Fibroblast of skin of right biceps (primary cell): Measurements from ENCODE around the gene OR4D11.
"Not testable (repeated sequence)": the region's sequence is repeated elsewhere in the genome, so short reads cannot be mapped to it uniquely, and the experiment has no call there.

Experiments
- DNase-seq: peaks from one replicate; pipeline ENCODE4 v3.0.0-alpha.2; 2013

The OR4D11 gene

DNA sequence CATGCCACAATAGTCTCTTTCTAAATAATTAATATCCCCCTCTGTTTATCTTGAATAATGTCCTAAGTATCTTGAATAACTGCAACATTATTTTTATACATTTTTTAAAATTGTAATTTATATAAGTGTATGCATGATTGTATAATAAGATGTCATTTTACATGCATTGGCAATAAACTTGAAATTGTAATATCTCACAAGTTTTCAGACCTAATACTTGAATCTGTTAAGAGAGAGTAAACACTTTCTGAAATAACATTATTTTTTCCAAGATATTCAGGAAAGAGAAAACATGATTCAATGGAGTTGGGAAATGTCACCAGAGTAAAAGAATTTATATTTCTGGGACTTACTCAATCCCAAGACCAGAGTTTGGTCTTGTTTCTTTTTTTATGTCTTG, at the start of gene OR4D11:
TSS of gene OR4D11 (plus strand) at position 301 of the 400 bp plus-strand sequence. CDS start at position 301, 0 bp downstream.
- DNase-seq: no peak

- DNase-seq: no peak
These were observed 46.7 kb upstream of the OR4D11 start, which contains the start of gene OR4D6 for GRCh38 chr11:59456661-59457060. OR4D6 (plus strand) TSS chr11:59456961; CDS start chr11:59456961, 0 bp downstream.

- DNase-seq: no peak
These were observed 43.5 kb upstream of the OR4D11 start for GRCh38 chr11:59459916-59460315.

DNA sequence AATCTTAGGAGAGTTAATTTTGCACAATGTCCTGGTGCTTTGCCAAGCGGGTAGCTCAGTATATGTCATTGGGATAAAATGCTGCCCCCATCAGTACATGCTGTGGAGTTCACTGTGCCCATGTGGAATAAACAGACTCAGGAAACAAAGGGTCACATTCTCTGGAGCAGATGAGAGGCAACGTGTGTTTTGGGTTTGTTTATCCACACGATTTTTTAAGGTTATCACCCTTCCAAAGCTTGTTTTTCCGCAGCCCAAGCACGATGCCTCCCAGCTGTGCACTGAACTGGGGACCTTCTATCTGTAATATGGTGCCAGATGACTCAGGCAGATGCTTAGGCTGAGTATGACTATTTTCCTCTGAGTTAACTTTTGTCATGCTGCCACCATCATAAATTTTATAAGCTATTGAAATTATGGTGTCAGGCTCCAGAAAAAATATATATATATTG, 40.2 kb upstream of the OR4D11 start:
- DNase-seq: no peak

DNA sequence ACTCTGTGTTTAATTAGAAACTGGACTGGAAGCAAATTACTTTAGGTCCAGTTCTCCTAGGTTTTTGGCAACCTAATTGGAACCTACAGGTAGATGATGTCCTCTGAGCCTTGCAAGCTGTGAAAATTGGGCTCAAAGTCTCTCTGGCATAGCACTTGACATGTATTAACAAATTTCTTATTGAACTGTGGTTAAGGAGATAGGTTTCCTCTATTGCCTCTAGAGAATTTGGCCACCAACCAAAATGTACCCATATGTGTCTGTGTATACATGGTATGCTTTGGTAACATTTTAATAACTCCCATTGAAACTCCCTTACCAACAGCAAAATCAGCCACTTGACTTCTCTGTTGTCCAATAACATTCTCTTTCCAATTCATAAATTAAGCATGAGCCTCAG, 30.4 kb upstream of the OR4D11 start, which contains the start of gene OR4D10:
TSS of gene OR4D10 (plus strand) at position 301 of the 400 bp plus-strand sequence. CDS start 4,115 bp downstream, outside the sequence.
- DNase-seq: no peak

DNA sequence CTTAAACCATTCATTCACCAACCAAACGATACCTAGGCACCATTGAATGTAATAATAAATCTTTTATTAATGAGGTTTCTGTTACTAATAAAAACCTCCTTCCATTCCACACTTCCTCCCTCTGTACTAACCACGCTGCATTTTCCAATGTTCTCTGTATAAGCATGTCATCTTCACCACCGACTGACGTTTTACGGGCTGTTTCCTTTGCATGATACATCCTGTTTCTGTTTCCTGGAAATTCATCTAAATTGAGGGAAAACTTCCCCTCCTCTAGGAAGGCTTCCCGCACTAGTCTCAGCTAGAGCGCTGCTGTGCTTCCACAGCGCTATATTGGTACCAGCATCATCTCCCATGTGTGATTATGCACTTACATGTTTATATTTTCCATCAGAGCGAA, 28.2 kb upstream of the OR4D11 start:
- DNase-seq: no peak

DNA sequence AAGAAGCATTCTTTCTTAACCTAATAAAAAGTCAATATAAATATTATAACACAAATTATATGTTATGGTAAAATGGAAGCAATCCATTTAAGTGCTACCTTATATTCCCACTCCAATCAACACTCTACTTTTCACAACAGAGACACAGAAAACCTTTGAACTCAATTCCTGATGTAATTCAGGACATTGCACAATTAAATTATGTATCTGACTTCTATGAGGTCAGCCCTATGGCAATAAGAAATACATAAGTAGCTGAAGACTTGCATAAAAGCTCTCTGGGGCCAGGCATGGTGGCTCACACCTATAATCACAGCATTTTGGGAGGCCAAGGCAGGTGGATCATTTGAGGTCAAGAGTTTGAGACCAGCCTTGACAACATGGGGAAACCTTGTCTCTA, 23.5 kb upstream of the OR4D11 start:
- DNase-seq: no peak

- no peak for DNase-seq
These were observed 23.0 kb upstream of the OR4D11 start for GRCh38 chr11:59480359-59480758.

- DNase-seq: no peak
These were observed 1.4 kb upstream of the OR4D11 start for GRCh38 chr11:59501931-59502330.

GRCh38 chr11:59510941-59511589, 7.7 kb downstream of the OR4D11 start, which contains the start of gene OR4D9:
OR4D9 (plus strand) TSS chr11:59511539; CDS start chr11:59514913, 3,374 bp downstream.
- DNase-seq: no peak

DNA sequence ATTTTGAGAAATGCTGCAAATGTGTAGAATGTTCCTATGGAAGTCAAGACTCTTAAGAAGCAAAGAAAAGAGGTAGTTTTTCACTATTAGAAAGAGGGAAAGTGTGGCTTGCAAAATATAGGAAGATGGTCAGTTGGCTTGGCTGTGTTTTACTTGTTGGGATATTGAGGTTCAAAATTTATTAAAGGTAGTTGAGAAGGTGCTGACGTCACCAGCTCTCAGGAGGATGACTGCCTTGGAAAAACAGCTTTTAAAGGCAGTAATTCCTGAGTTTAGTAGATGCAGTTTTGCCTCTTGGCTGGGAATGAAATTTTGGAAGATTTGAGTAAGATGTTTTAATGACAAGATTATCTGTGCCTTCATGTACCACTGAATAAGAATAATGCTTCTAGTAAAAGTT, 8.3 kb downstream of the OR4D11 start:
- no peak for DNase-seq

DNA sequence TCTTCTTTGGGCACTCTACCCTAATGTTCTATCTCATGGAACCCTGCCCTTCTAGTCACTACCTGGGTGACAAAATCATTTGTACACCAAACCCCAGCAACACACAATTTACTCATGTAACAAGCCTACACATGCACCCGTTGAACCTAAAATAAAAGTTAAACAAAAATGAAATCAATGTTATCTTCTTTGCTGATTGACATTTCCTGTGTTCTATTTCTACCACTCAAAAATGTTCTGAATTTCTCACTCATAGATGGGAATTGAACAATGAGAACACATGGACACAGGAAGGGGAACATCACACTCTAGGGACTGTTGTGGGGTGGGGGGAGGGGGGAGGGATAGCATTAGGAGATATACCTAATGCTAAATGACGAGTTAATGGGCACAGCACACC, 16.8 kb downstream of the OR4D11 start:
- not testable (repeated sequence) for DNase-seq

GRCh38 chr11:59520741-59521140, 17.4 kb downstream of the OR4D11 start:
- no peak for DNase-seq

- DNase-seq: no peak
These were observed 20.2 kb downstream of the OR4D11 start for GRCh38 chr11:59523541-59523940.

DNA sequence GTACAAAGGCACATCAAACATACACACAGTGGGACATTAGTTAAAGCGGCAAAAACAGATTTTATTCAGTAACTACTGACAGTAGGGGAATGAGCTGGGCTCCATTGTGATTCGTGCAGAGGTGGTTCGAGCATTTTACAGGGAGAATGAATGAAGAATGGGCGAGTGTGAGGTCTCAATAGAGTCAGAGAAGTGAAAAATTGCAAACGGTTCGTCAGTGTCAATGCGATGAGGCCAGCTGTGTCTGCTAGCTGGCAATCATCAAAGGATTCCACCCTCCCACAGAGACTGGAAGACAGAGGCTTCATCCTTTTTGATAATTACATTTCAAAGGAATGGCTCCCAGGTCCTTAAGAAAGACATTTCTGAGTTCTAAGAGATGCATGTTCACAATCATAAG, 25.3 kb downstream of the OR4D11 start:
- no peak for DNase-seq

- no peak for DNase-seq
These were observed 29.2 kb downstream of the OR4D11 start for GRCh38 chr11:59532620-59533019.

GRCh38 chr11:59534676-59535075, 31.3 kb downstream of the OR4D11 start:
- no peak for DNase-seq

DNA sequence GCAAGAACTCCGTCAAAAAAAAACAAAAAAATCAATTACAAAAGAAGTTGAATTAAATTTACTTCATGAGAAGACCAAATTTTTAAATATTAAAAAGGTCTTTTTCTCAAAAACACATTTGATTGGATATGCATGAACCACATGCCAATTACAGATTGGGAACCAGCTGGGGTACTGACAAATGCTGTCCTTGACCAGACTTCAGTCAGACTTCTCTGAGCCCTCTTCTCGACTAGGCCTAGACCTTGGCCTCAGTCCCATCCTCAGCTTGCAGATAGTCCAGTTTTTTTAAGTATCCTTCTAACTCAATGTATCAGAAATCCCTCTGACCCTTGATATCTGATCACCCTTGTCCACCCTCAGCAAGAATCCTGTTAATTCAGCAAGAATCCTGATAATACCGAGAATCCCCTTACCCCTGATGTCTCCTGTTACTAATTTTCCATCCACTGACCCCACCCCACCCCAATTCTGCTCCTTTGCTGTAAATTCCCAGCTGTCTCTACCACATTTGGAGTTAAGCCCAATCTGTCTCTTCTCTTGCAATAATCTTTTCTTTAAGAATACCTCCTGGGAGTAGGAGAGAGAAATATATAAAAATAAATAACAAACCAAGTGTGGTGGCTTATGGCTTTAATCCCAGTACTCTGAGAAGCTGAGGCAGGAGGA, 38.9 kb downstream of the OR4D11 start:
- no peak for DNase-seq

- DNase-seq: not testable (repeated sequence)
These were observed 40.3 kb downstream of the OR4D11 start for GRCh38 chr11:59543713-59544112.

GRCh38 chr11:59544869-59545178, 41.4 kb downstream of the OR4D11 start:
- no peak for DNase-seq

GRCh38 chr11:59545179-59546020, 42.0 kb downstream of the OR4D11 start:
- peak; percentile 43 for DNase-seq

DNA sequence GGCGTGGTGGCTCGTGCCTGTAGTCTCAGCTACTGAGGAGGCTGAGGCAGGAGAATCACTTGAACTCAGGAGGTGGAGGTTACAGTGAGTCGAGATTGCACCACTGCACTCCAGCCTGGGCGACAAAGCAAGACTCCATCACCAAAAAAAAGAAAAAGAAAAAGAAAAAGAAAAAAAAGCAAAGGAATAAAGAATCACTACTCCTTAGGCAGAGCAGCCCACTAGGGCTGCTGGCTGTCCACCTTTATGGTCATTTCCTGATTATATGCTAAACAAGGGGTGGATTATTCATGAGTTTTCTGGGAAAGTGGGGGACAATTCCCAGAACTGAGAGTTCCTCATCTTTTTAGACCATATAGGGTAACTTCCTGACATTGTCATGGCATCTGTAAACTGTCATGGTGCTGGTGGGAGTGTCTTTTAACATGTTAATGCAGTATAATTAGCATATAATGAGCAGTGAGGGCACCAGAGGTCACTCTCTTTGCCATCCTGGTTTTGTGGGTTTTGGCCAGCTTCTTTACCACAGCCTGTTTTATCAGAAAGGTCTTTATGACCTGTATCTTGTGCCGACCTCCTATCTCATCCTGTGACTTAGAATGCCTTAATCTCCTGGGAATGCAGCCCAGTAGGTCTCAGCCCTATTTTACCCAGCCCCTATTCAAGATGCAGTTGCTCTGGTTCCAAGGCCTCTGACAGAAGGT, 44.4 kb downstream of the OR4D11 start:
- not testable (repeated sequence) for DNase-seq

GRCh38 chr11:59548309-59548656, 44.9 kb downstream of the OR4D11 start:
- DNase-seq: no peak
